Measurements from ENCODE around the gene MRGPRG. TPM values are rescaled to one million over a fixed set of nuclear protein-coding genes. Genes with fewer than 3 reads are reported as not detected.

The MRGPRG gene
- polyA plus RNA-seq, 2 of the 4 experiments (the other 2 are of a cell fraction) = not detected

GRCh38 chr11:3181725-3182461, 36.7 kb downstream of the MRGPRG start:
- ChIA-PET POLR2A (no interaction called here), CTCF (interaction anchor here (0.8 to 1.9 kb wide), 2 partner anchors 14 to 145 kb away, joined by 3 to 4 read pairs; no protein-coding TSS in a partner anchor)
- Histone ChIP-seq H3K4me1 (no peaks in the 10 kb centered on the region), H3K4me3 (no peak overlapping the region), H3K27ac (no peak overlapping the region), H3K4me2 (no peak overlapping the region), H3K9me3 (peaks cover 12% of the 10 kb centered on the region; the same call in 2 of the 3 replicates)
- FAIRE-seq (no peak), ATAC-seq (no peak), DNase-seq (ENCODE audit: low read depth in 1 of 2, low spot score in 1 of 2) (no peak)
- TF ChIP-seq HOXB5 (CRISPR knock-in tag; IDR thresholded peaks at IDR 0.05) (no peak), SMC3 (IDR thresholded peaks at IDR 0.05) (no peak), JUN (IDR thresholded peaks at IDR 0.05) (no peak), KDM1A (IDR thresholded peaks at IDR 0.05; ENCODE audit: low read depth) (no peak), EP300 (IDR thresholded peaks at IDR 0.05) (no peak), GATA3 (IDR thresholded peaks at IDR 0.05; ENCODE audit: borderline replicate concordance) (no peak), JUNB (IDR thresholded peaks at IDR 0.05) (no peak), USF2 (IDR thresholded peaks at IDR 0.05) (no peak), SREBF2 (IDR thresholded peaks at IDR 0.05) (no peak), E2F6 (IDR thresholded peaks at IDR 0.05; ENCODE audit: borderline replicate concordance, low read depth) (no peak), EHF (CRISPR knock-in tag; IDR thresholded peaks at IDR 0.05) (no peak), BHLHE40 (IDR thresholded peaks at IDR 0.05; ENCODE audit: low read depth, low read length) (no peak), KDM5A (IDR thresholded peaks at IDR 0.05) (no peak), ZC3H11A (IDR thresholded peaks at IDR 0.05) (no peak), NFE2L2 (conservative IDR thresholded peaks at IDR 0.05; ENCODE audit: low read length) (no peak), ZNF302 (CRISPR knock-in tag; IDR thresholded peaks at IDR 0.05) (no peak), ELK1 (IDR thresholded peaks at IDR 0.05; ENCODE audit: low read depth, low read length) (no peak), POLR2A (IDR thresholded peaks at IDR 0.05; ENCODE audit: low read length) (no peak), MAZ (IDR thresholded peaks at IDR 0.05; ENCODE audit: borderline replicate concordance, low read depth, low read length) (no peak), BCL3 (IDR thresholded peaks at IDR 0.05) (no peak)
- WGBS (ENCODE audit: missing lambda C conversion rate) = 68% methylated on average over 7 of the region's 12 CpGs

- no peaks in the 10 kb centered on the region for H3K4me1 ChIP-seq
- H3K9me3 ChIP-seq = peaks cover 21% of the 10 kb centered on the region
- ATAC-seq (no peak), FAIRE-seq (no peak), DNase-seq (ENCODE audit: low read depth in 1 of 2, low spot score in 1 of 2) (no peak)
- H3K4me3 ChIP-seq = no peak overlapping the region
- CTCF ChIA-PET = no interaction called here
- 67% methylated on average over 5 of the region's 5 CpGs for WGBS (ENCODE audit: missing lambda C conversion rate)
- no peak overlapping the region for H3K27ac ChIP-seq
- H3K4me2 ChIP-seq = no peak overlapping the region
- no peak for TF ChIP-seq CBX8 (IDR thresholded peaks at IDR 0.05)
- TF ChIP-seq FOSB (CRISPR knock-in tag; IDR thresholded peaks at IDR 0.05) = no peak
- TF ChIP-seq ZC3H11A (IDR thresholded peaks at IDR 0.05) = no peak
- no peak for TF ChIP-seq ESRRA (IDR thresholded peaks at IDR 0.05; ENCODE audit: borderline replicate concordance, low read length)
- TF ChIP-seq FOSL2 (IDR thresholded peaks at IDR 0.05) = no peak
- TF ChIP-seq FOSL2 (CRISPR knock-in tag; IDR thresholded peaks at IDR 0.05) = no peak
- no peak for TF ChIP-seq HOXA7 (CRISPR knock-in tag; IDR thresholded peaks at IDR 0.05)
- no peak for TF ChIP-seq RNF2 (IDR thresholded peaks at IDR 0.05; ENCODE audit: borderline replicate concordance, low read depth)
- TF ChIP-seq ZFP36 (IDR thresholded peaks at IDR 0.05; ENCODE audit: borderline replicate concordance, partially characterized antibody) = no peak
- TF ChIP-seq CEBPB (IDR thresholded peaks at IDR 0.05) = no peak
- no peak for TF ChIP-seq RARB (CRISPR knock-in tag; IDR thresholded peaks at IDR 0.05)
- TF ChIP-seq ZSCAN20 (CRISPR knock-in tag; IDR thresholded peaks at IDR 0.05) = no peak
- TF ChIP-seq POLR2A (IDR thresholded peaks at IDR 0.05; ENCODE audit: low read length) = no peak
- no peak for TF ChIP-seq JUNB (IDR thresholded peaks at IDR 0.05)
- no peak for TF ChIP-seq KDM5A (IDR thresholded peaks at IDR 0.05)
- no peak for TF ChIP-seq MAZ (IDR thresholded peaks at IDR 0.05; ENCODE audit: borderline replicate concordance, low read depth, low read length)
- TF ChIP-seq NFE2L2 (conservative IDR thresholded peaks at IDR 0.05; ENCODE audit: low read length) = no peak
- TF ChIP-seq NR3C1 (IDR thresholded peaks at IDR 0.05) = no peak
- POLR2A ChIA-PET = no interaction called here
These were observed 37.7 kb downstream of the MRGPRG start for GRCh38 chr11:3180869-3181268.
